GM04504 (cell line): ENCODE results near the gene CSTPP1.
"Not testable (repeated sequence)": the region's sequence is repeated elsewhere in the genome, so short reads cannot be mapped to it uniquely, and the experiment has no call there.

ENCODE experiments used
- DNase-seq: peaks from one replicate; pipeline ENCODE4 v3.0.0-alpha.2; 2012; ENCODE audit warnings: low read depth

The CSTPP1 gene

GRCh38 chr11:47101406-47101805 lies 164.8 kb downstream of the CSTPP1 start:
- DNase-seq = no peak

GRCh38 chr11:47104261-47104950 lies 167.8 kb downstream of the CSTPP1 start:
- no peak for DNase-seq

- DNase-seq = no peak
These were observed 169.0 kb downstream of the CSTPP1 start for GRCh38 chr11:47105541-47105940.

- no peak for DNase-seq
These were observed 169.4 kb downstream of the CSTPP1 start for GRCh38 chr11:47105974-47106373.

- no peak for DNase-seq
These were observed 170.3 kb downstream of the CSTPP1 start for GRCh38 chr11:47106798-47107411.

GRCh38 chr11:47107744-47108143 lies 171.2 kb downstream of the CSTPP1 start:
- DNase-seq = no peak

GRCh38 chr11:47108214-47108613 lies 171.7 kb downstream of the CSTPP1 start:
- no peak for DNase-seq

GRCh38 chr11:47109051-47109726 lies 172.6 kb downstream of the CSTPP1 start:
- no peak for DNase-seq

GRCh38 chr11:47109727-47110246 lies 173.2 kb downstream of the CSTPP1 start:
- DNase-seq = no peak

- DNase-seq = no peak
These were observed 174.8 kb downstream of the CSTPP1 start for GRCh38 chr11:47111318-47111804.

- not testable (repeated sequence) for DNase-seq
These were observed 176.4 kb downstream of the CSTPP1 start for GRCh38 chr11:47112941-47113340.

- DNase-seq = not testable (repeated sequence)
These were observed 182.6 kb downstream of the CSTPP1 start for GRCh38 chr11:47118958-47119688.

GRCh38 chr11:47121056-47121455 lies 184.5 kb downstream of the CSTPP1 start:
- DNase-seq = no peak

- no peak for DNase-seq
These were observed 185.2 kb downstream of the CSTPP1 start for GRCh38 chr11:47121731-47122130.

GRCh38 chr11:47123094-47123493 lies 186.5 kb downstream of the CSTPP1 start:
- DNase-seq = no peak

- no peak for DNase-seq
These were observed 188.1 kb downstream of the CSTPP1 start for GRCh38 chr11:47124675-47125074.

GRCh38 chr11:47125083-47125482 lies 188.5 kb downstream of the CSTPP1 start:
- DNase-seq = no peak

- DNase-seq = no peak
These were observed 190.7 kb downstream of the CSTPP1 start for GRCh38 chr11:47127213-47127612.

- DNase-seq = no peak
These were observed 194.0 kb downstream of the CSTPP1 start for GRCh38 chr11:47130543-47130942.

- DNase-seq = no peak
These were observed 194.6 kb downstream of the CSTPP1 start for GRCh38 chr11:47131136-47131535.

GRCh38 chr11:47132490-47132889 lies 195.9 kb downstream of the CSTPP1 start:
- DNase-seq = no peak

GRCh38 chr11:47132981-47133380 lies 196.4 kb downstream of the CSTPP1 start:
- no peak for DNase-seq
